GM21381 (cell line): Measurements from ENCODE around the gene LPIN1.

Experiments
- ATAC-seq: cut with Tn5 transposase; IDR thresholded peaks from one replicate; pipeline ENCODE4 v1.9.1; 2021; ENCODE audit warnings: mild to moderate bottlenecking, moderate library complexity; ENCODE audit not compliant: unreplicated experiment

The LPIN1 gene

GRCh38 chr2:11778923-11779757 lies 32.7 kb downstream of the LPIN1 start:
- peak; percentile 78 for ATAC-seq

DNA sequence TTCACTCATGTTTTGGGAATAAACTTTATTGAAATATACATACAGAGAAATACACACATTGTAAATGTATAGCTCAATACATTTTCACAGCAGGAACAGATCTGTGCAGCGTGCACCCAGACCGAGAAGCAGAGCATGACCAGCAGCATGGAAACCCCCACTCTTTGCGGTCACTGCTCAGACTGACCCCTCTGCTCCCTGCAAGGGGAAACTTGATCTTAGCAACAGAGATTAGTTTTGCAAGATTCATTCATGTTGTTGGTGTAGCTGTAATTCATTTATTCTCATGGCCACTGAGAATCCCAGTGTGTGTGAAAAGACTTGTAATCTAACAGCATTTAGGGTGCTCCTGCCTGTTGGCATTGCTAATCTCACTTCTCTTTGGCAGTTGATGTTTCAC lies 35.2 kb downstream of the LPIN1 start:
- ATAC-seq = no peak

GRCh38 chr2:11784280-11784679 lies 37.8 kb downstream of the LPIN1 start:
- no peak for ATAC-seq

- no peak for ATAC-seq
Observed at GRCh38 chr2:11784747-11785610, 38.5 kb downstream of the LPIN1 start.

- ATAC-seq = no peak
Observed at GRCh38 chr2:11785611-11785940, 39.1 kb downstream of the LPIN1 start.

GRCh38 chr2:11786191-11786590 lies 39.8 kb downstream of the LPIN1 start:
- no peak for ATAC-seq

GRCh38 chr2:11786592-11786991 lies 40.2 kb downstream of the LPIN1 start:
- ATAC-seq = no peak

GRCh38 chr2:11787991-11788390 lies 41.6 kb downstream of the LPIN1 start:
- no peak for ATAC-seq

DNA sequence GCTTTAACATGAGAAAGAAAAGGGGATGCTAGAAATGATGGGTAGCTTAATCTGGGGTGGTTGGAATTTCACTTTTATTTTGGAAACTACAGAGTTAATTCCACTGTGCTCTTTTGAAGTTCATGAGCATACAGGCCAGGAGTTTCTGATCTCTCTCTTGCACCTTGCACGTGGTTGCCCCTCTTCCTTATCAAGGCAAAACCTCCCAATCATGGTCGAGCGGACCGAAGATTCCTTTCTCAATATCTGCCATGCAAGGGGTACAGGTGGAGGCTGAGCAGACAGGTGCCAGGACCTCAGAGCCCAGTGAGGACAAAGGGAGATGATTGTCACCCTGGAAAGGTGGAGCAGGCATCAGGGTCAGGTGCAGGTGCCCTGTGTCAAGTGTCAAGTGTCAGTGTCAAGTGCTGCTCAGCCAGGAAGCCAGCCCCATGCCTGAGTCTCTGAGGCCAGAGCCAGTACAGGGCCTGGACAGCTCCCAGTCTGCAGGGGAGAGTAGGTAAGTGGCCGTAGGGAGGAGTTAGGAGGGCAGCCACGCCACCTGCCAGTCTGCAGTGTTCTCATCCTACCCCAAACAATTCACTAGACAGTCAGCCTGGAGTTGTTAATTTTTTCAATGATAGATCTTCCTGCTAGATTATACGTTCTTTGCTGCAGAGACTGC lies 42.2 kb downstream of the LPIN1 start:
- no peak for ATAC-seq

DNA sequence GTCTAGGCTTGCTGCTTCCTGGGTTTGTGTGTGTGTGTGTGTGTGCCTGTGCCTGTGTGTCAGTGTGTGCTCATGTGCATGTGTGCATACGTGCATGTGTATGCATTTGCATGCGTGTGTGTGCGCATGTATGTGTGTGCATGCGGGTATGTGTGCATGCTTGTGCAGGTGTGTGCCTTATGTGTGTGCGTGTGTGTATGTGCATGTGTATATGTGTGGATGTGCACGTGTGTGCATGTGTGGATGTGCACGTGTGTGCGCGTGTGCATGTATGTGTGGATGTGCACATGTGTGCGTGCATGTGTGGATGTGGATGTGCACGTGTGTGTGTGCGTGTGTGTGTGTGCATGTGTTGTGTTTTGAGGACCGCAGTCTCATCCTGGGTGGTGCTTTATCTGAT lies 42.8 kb downstream of the LPIN1 start:
- no peak for ATAC-seq

DNA sequence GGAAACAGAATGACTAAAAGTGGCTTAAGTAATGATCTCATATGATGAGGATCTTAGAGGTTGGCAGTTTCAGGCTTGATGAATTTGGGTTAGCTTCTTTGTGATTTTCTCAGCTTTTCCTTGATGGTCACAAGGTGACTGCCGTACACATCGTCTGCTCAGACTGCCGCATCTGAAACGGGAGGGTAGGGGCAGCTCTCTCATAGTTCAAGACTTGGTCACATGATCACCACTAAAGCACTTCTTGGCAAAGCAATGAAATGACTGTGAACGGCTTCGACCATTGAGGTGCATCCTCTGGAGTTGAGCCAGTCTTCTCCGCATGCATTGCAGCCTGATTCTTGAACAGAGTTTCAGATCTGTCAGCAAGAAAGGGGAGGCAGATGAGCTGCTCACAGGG lies 43.8 kb downstream of the LPIN1 start:
- ATAC-seq = no peak

DNA sequence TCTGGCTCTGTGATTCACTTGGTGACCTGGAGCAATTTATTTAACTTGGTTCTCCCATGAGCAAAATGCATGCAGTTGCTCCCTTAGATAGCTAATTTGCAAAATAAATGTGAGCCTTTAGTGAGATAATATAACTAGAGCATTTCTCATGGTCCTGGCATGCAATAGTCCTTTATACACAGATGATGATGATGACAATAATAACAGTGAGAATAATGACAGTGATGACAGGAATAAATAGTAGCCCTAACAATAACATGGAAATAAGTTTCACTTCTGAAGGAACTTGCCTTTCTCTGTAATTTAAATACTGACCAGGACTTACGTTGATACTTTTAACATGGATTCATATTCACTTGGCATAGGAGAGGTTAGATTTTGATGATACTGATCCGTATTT lies 49.2 kb downstream of the LPIN1 start:
- ATAC-seq = no peak

GRCh38 chr2:11796190-11797171 lies 50.0 kb downstream of the LPIN1 start:
- no peak for ATAC-seq

DNA sequence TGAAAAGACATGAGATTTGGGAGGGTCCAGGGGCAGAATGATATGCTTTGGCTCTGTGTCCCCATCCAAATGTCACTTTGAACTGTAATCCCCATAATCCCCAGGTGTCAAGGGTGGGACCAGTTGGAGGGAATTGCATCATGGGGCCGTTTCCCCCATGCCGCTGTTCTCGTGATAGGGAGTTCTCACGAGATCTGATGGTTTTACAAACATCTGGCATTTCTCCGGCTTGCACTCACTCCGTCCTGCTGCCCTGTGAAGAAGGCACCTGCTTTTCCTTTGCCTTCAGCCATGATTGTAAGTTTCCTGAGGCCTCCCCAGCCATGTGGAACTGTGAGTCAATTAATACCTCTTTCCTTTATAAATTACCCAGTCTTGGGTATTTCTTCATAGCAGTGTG lies 51.4 kb downstream of the LPIN1 start:
- ATAC-seq = no peak

DNA sequence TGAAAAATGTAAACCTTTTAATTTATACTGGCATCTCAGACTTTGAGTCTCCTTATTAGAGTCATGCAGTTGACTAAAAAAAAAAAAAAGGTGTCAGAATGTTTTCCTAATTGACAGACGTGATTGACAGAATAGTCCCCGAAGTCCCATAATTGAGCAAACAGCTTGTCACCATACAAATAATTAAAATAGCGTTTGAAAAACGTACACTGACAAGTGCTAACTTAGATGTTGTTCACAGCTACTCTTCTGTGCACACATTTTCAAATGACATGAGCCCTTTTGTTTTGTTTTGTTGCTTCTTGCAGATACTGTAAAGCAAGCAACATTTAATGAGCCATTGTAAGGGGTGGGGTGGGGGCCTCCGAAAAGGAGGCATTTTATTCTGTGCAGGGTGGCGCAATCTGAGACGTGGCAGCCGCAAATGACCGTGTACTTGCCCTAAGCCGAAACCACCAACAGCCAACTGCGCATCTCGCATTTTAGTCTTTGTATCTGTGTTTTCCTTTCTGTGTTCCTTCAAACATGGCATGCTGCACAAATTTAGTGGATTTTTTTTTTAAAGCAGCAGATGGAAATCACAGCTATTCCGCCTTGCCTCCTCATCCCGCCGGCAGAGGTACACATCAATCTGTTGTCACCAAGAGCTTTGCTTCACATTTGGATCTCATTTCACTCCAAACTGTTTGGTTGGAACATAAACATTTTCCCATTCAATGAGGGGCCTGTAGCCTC lies 52.4 kb downstream of the LPIN1 start:
- ATAC-seq = no peak

DNA sequence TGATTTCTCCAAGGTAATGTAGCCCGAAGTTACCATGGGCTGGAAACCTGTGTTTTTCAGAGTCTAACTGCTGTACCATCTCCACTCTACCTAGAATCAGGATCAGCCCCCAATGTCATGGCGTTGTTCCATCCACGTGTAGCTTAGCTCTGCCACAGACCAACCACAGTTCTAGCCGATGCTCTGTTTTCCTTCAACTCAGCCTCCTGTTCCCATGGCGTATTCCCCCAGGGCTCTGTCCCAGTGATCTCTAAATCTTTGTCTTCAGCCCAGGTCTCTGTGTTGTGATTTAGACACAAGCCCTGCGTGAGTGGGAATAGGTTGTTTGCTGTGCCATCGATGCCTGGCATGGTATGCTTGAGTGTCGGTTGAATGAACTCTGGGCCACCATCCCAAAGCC lies 53.4 kb downstream of the LPIN1 start:
- no peak for ATAC-seq

DNA sequence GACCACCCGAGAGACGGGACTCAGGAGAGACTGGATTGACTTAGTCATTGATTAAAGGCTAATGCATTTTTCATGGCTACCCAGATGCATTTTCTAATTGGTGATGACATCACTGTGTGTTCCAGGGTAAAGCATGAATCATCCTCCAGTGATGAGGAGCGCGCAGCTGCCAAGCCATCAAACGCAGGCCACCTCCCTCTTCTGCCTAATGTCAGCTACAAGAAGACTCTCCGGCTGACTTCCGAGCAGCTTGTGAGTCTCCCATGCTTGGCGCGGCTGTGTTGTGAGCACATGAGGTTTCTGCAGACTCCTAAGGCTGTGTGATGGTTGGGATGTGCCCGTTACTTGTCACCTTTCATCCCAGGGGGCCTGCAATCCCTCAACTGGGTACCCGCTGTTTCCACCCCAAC lies 56.4 kb downstream of the LPIN1 start:
- ATAC-seq = no peak

GRCh38 chr2:11805024-11805423 lies 58.6 kb downstream of the LPIN1 start:
- no peak for ATAC-seq

GRCh38 chr2:11805920-11806319 lies 59.5 kb downstream of the LPIN1 start:
- no peak for ATAC-seq
